Activated naive CD8-positive, alpha-beta T cell treated with anti-CD3 and anti-CD28 coated beads, Interleukin-2, amount 50 U/mL, for 16 hours (primary cell): ENCODE results near the gene MORN4.
"Not testable (repeated sequence)": the region's sequence is repeated elsewhere in the genome, so short reads cannot be mapped to it uniquely, and the experiment has no call there.

Experiments
- DNase-seq: peaks from one replicate; pipeline ENCODE4 v3.0.0-alpha.2; 2020; ENCODE audit warnings: low read depth, low spot score

The MORN4 gene

DNA sequence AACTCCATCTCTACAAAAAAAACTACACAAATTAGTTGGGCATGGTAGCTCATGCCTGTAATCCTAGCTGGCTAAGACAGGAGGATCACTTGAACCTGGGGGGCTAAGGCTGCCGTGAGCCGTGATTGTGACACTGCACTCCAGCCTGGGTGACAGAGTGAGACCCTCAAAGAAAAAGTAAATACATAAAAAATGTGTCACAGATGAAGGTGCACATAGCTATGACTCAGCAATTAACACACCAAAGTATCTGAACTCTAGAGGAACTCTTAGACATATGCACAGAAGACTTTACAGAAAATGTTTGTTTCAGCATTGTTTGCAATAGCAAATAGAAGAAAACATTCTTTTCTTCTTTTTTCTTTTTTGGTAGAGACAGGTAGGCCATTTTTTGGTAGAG lies 35.5 kb downstream of the MORN4 start:
- DNase-seq, result no peak

DNA sequence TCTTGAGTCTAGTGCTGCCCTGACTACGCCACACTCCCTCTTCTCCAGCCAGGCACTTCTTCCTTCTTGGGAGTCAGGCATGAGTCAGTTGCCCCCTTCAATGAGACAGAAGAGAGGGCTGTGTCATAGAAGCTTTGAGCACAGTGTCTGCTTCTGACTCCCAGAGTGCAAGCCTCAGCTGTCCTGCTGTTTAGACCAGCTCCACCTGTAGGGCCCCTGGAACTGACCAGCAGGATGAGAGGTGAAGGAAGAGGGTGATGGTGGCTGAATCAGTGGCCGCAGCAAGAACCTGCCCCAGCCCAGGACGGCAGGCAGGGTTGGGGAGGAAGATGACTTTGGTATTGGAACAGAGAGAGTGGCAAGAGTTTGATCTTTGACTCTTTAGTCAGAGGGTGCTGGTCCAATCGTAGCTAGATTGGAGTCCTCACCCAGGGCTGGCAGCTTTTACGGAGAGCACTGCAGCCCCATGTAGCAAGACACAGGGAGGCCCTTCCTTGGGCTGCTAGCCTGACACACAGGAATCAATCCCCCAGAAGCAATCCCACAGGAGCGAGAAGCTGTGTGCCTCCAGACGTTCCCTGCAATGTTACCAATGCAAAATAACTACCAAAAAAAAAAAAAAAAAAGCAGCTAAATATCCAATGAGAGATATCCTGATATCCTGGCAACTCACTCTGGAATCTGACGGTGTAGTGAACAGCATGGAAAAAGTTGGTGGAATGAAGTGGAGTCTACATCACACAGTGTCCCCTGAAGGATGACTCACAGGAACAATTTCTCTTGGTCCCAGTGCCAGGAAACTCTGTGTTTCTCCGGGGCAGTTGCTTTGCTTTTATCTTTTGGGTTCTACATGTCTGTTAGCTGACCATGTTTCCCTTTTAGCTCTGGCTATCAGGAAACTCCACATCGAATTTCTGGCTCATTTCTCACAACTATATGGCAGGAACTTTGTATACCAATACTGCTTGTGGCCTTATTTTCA lies 36.9 kb downstream of the MORN4 start:
- no peak for DNase-seq

DNA sequence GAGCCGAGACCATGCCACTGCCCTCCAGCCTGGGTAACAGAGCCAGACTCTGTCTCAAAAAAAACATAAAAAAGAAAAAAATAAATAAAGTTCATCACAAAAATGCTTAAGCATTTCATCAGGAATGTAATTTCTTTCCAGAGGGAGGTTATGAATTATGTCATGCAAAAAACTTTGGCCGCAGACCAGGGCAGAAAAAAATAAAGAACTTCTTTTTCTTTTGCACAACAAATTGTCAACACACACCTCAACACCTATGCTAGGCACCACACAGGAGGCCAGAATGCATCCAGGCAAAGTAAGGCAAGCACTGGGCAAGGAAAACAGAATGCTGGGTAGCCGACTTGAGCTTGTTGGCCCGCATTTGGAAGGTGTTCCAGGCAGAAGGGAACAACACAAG lies 39.9 kb downstream of the MORN4 start:
- DNase-seq, result no peak

DNA sequence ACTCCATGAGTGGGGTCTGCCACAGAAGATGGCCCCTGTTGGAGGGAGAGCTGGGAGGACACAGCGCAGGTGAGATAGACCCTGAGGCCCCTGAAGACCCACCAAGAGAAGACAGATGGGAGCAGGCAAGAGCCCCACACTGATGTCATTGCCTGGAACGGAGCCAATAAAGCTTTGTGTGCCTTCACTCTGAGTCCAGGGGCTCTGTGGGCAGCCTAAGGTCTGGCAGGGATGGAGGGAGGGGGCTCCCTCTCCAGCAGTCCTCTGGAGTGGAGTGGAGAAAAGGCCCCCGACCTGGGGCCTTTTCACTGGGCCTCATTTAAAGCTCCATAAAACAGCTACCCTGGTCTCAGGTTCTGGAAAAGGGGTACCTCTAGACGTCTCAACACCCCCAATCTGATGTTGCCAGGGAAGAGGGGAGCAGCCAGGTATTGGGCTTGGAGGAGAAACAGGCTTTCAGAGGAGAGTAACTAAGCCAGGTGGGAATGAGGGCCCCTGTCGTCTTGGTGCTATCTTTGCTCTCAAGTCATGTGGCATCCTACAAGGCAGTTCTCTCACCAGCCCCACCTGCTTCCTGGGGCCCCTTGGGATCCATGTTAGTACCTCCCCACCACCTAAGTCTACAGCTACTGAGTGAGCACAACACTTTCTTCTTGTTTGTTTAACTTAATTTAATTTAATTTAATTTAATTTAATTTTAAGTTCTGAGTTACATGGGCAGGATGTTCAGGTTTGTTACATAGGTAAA lies 42.4 kb downstream of the MORN4 start:
- DNase-seq, result no peak

DNA sequence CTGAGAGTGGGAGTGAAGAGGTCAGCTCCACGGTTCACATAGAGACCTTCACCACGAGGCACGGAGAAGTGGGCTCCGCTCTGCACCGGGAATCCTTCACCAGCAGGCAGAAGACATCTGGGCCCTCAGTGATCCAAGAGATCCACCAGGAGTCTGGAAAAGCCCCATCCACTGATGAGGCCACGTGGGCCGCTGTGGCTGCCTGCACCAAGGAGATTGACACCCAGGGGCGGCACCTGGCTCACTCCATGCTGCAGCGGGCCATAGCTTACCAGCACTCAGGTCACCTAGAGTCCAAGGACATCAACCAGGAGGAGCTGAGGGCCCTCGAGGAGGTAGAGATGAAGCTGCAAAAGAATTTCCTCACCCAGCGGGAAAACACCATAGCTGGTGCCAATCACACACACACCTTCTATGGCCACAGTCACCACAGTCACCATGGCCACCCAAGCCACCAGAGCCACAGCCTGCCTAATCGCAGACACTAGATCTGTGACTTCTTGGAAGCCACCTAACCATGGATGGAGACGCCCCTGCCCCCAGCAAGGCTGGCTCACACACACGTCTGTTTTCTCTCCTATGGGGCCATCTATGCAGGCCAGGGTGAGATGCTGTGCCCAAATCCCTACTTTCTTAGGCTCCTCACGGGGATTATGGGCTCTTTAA lies 43.1 kb downstream of the MORN4 start:
- no peak for DNase-seq

DNA sequence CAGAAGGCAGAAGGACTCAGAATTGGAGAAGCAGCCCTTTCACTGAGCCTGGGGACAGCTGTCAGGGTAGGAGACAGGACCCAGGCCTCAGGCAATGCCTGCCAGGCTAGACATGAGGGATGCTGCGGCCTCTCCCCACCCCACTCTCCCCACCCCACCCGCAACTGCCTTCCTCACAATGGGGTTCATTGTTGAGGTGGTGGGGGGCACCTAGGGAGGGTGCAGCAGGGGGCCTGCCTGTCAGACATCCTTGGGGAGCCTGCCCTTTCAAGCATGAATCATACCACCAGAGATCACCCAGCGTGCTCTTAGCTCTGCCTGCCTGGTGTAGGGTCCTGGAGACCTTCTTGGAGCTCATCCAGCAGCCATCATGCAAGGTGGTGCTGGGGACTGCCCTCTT lies 43.8 kb downstream of the MORN4 start, which contains the start of gene C10orf62:
Gene C10orf62 (plus strand): TSS at position 243 of the 400 bp plus-strand sequence. CDS start 177 bp downstream, outside the sequence.
- DNase-seq, result no peak

DNA sequence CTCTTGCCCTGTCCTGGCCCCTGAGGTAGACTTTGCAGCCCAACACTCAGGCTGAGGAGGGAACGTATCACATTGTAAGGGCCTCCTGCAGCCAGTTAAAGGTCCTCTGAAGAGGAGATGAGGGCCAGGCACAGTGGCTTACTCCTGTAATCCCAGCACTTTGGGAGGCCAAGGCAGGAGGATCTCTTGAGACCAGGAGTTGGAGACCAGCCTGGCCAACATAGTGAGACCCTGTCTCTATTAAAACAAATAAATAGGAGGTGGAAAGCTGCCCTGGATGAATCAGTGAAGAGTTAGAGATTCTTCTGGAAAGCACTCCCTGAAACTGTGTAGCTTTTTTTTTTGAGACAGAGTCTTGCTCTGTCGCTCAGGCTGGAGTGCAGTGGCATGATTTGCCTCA lies 46.1 kb downstream of the MORN4 start:
- no peak for DNase-seq

DNA sequence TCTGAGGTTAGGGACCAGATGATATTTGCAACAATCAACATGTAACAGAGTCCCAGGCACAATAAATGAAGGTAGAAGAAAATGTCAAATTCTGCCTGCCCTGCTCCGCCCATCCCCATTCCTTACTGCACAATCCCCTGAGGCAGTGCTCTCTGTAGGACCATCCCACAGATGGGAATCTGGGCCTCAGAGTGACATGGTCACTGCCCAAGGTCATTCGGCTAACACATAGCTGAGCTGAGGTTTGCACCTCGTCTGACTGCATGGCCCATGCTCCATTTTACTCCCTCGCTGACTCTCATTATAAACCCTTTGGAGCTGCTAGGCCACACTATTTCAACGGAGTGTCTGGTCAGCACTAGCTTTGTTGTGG lies 47.9 kb downstream of the MORN4 start:
- DNase-seq, result no peak

DNA sequence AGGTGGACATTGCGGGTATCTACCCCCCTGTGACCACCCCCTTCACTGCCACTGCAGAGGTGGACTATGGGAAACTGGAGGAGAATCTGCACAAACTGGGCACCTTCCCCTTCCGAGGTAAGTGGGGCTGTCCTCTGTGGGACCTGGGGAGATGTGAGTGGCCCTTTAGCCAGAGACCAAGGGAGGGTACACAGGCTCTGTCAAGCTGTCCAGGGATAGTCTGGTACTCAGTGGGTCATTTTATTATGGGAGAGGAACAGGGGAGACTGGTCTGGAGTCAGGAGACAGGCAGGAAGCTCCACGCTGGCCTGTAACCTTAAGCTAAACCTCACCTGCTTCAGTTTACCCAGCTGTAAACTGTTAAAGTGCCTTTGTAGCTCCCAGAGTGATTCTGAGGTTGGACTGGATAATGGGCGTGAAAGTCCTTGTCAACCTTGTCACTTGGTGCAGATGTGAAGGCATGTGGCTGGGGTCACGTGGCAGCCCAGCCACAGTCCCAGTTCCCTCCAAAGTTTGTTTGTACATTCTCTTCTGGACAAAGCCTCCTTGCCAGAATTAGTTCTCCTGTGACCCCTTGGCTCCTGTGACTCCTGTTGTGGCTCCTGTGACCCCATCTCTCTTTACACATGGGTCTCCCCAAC lies 48.4 kb downstream of the MORN4 start:
- no peak for DNase-seq

DNA sequence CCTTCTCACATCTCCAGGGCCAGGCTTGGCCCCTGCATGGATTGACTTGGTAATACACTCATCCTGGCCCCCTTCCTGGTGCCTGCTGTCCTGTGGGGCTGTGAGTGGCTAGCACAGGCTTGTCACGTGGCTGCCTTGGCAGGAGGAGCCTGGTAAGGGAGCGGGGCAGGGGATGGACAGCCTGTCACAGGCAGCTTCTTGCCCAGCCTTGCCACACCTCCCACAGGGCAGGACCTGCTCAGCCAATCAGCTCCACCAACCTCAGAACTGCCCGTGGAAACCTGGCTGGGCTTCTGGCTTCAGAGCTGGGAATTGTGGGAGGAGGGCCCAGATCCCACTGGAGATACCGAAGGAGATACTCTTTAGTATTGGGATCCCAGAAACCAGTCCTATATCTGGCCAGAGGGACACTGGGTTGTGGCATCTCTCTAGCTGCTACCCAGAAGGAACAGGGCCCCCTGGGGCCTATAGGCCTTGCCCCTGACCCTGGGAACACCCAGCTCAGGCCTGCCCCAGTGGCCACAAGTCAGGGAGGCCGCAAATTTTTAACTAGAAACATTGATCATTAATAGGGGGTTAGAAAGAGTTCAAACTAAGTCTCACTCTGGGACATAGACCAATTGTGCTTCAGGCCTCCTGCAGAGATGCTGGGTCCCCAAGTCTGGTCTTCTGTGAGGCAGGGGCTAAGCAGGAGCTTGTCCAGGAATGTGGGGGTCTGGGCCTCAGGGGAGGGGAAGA lies 49.1 kb downstream of the MORN4 start, which contains the start of gene HOGA1:
Gene HOGA1 (plus strand): TSS at position 330 of the 738 bp plus-strand sequence. CDS start 315 bp downstream, at position 645.
- no peak for DNase-seq

DNA sequence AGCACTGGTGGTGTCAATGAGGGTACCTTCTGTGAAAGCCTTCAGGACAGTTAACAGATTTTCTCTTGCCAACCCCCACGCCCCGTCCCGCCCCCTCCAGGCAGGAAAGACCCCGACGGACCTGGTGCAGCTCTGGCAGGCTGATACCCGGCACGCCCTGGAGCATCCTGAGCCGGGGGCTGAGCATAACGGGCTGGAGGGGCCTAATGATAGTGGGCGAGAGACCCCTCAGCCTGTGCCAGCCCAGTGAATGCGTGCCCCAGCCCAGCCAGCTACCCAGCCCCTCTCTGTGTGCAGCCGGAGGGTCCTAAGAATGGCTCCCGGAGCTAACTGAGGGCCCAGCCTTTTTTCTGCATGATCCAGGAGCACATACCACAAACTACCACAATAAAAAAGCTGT lies 49.8 kb downstream of the MORN4 start:
- no peak for DNase-seq

DNA sequence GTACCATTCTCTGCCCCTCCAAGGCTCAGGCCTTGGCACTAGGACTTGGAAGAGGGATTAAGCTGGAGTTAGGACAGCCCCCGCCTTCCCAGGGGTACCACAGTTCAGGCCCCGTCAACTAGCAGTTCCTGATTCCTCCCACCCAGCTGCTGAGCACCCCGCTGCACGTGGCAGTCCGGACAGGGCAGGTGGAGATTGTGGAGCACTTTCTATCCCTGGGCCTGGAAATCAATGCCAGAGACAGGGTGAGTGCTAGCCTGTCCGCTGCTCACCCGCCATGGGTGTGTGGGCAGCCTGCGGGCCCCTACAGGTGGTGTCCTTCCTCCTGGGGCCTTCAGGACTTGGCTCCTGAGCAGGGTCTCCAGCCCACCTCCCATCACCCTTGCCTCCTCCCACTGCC lies 51.1 kb downstream of the MORN4 start:
- no peak for DNase-seq

DNA sequence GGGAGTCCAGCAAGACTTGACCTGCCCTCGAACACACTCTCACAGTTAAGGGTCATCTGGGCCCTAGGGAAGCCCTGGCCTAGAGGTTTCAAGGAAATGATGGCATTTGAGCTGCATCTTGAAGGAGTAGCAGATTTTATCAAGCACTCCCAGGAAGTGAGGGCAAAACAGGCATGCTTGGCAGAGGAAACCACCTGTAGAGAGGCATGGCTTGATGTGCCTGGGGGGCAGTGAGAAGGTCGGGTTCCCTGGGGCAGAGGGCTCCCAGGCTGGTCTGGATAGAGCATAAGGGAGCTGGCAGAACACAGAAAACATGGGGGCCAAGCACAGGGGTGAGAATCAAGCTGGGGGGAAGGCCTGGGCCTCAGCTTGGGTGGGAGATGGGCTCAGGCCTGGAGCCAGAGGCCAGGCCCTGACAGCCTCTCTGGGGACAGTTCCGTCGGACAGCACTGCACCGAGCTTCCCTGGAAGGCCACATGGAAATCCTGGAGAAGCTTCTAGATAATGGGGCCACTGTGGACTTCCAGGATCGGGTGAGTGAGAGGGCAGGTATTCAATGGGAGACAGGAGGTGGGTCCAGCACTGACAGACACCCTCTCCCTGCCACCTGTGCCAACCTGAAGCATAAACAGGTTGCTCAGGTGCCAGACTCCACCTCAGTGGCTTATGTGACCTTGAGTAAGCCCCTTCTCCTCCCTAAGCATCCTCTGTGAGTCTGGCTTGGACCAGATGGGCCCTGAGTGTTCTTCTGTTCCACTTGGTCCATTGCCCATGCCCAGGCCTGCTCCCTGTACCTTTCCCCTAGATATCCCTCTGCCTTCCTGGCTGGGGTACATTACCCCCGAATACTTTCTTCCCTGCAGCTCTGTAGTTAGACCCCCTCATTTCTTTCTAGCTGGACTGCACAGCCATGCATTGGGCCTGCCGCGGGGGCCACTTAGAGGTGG lies 52.6 kb downstream of the MORN4 start:
- DNase-seq, result no peak

DNA sequence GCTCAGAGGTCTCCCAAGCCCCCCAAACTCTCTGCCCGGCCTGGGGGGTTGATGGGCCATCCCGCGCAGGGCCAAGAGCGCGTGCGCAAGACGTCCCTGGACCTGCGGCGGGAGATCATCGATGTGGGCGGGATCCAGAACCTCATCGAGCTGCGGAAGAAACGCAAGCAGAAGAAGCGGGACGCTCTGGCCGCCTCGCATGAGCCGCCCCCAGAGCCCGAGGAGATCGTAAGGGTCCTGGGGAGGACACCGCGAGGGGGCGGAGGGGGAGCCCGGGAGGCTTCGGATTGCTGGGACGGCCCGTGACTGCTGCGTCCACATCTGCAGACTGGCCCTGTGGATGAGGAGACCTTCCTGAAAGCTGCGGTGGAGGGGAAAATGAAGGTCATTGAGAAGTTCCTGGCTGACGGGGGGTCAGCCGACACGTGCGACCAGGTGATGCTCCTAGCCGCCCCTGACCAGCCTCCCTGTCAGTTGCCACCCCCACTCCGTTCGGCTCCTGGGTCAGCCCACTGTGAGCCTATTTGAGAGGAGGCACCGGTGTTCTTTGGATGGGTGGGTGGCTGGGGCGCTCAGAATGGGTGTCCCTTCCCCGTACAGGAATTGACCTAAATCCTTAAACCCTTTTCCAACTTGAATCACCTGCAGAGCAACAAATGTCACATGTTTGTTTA lies 55.0 kb downstream of the MORN4 start:
- DNase-seq, result no peak

DNA sequence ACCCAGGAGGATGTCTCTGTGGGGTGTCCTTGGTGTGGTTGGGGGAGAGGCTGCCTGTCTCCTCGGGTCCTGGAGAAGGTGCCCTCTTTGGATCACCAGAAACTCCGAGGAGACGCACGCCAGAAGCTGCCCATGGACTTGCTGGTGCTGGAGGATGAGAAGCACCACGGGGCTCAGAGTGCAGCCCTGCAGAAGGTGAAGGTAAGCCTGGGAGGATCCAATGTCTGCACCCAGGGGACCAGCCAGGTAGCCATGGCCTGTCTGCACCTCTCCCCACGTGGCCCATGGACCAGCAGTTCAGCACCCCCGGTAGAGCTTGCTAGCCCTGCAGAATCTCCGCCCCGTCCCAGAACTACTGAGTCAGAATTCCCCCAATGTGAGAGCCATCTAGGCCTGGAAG lies 55.6 kb downstream of the MORN4 start:
- no peak for DNase-seq

DNA sequence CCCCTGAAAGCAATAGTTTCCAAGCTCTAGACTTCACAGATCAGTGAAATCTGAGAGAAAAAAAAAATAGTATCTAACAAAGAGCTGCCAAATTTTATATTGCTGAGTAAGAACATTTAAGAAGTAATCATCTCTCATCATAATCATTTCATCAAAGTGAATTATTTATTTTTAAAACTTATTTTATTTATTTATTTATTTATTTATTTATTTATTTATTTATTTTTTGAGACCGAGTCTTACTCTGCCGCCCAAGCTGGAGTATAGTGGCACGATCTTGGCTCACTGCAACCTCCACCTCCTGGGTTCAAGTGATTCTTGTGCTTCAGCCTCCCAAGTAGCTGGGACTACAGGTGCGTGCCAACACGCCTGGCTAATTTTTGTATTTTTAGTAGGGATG lies 56.8 kb downstream of the MORN4 start:
- not testable (repeated sequence) for DNase-seq

DNA sequence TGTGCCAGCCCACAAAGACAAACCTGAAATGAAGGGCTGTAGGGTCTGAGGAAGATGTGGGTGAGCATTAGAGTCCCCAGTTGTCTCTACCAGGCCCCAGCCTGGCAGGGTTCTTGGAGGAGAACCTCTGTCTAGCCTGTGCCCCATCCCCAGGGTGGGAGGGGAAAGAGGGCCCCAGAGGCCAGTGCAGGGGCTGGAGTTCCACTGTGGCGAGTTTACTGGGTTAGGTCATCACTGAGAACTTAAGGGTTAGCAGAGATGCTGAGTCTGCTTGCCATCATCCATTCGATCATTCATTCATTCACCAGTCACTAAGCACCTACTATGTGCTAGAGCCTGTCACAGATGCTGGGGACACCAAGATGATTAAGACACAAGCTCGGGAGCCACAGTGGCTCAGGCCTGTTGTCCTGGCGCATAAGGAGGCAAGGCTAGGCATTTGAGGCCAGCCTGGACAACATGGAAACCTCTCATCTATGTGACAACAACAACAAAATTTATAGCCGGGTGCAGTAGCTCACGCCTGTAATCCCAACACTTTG lies 58.1 kb downstream of the MORN4 start:
- no peak for DNase-seq

DNA sequence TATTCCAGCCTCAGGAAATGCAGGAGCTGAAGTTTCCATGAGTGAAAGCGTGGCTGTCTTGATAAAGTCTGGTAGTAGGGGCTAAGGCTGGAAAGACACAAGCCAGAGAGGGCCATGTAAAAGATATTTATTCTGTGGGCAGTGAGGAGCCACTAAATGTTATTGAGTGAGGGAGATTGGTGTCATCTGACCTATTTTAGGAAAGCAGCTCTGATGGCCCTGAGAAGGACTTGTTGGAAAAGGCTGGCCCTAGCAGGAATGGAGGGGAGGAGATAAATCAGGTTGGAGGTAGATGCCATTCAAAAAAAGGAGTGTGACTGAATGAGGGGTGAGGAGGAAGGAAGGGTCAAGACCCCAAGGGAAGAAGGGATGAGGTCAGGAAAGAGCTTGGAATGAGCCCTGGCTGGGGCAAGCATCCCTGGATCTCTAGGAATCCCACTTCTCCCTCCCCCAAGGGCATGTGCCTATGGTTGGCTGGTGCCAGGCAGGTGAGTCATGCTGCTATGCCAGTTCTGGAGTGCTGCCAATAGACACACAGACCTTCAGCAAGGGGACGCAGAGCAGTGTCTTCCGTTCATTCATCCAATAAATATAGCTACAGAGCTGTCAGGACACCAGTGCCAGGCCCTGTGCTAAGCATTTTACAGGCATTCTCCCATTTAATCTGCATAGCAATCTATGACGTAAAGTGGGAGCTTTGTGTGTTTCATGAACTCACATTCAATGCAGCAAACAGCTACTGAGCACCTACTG lies 58.8 kb downstream of the MORN4 start:
- DNase-seq, result no peak
